Glutamatergic neuron (in vitro differentiated cells): ENCODE data around the gene FAM120B. TPM values are rescaled to one million over a fixed set of nuclear protein-coding genes. Genes with fewer than 3 reads are reported as not detected.

ENCODE experiments used
- DNase-seq: peaks from one replicate; pipeline ENCODE4 v3.0.0; 2022
- H3K27ac Mint-ChIP-seq: one replicate; pipeline ENCODE4 v1.8.0; 2020; ENCODE audit warnings: mild to moderate bottlenecking, mixed read lengths, inconsistent platforms; ENCODE audit not compliant: unreplicated experiment
- H3K27me3 Mint-ChIP-seq: one replicate; pipeline ENCODE4 v1.8.0; 2020; ENCODE audit warnings: mild to moderate bottlenecking, moderate library complexity, mixed read lengths, inconsistent platforms; ENCODE audit not compliant: unreplicated experiment
- H3K36me3 Mint-ChIP-seq: one replicate; pipeline ENCODE4 v1.8.0; 2020; ENCODE audit warnings: mild to moderate bottlenecking, mixed read lengths, inconsistent platforms; ENCODE audit not compliant: unreplicated experiment
- H3K4me1 Mint-ChIP-seq: one replicate; pipeline ENCODE4 v1.8.0; 2020; ENCODE audit warnings: mild to moderate bottlenecking, low read depth, mixed read lengths, inconsistent platforms; ENCODE audit not compliant: unreplicated experiment
- H3K4me3 Mint-ChIP-seq: one replicate; pipeline ENCODE4 v1.8.0; 2020; ENCODE audit warnings: mild to moderate bottlenecking, mixed read lengths, inconsistent platforms; ENCODE audit not compliant: unreplicated experiment
- H3K9me3 Mint-ChIP-seq: one replicate; pipeline ENCODE4 v1.8.0; 2020; ENCODE audit warnings: mild to moderate bottlenecking, moderate library complexity, mixed read lengths, inconsistent platforms; ENCODE audit not compliant: unreplicated experiment
- total RNA-seq: library from RNA; stranded (reverse); fragmentation: NEBNext Ultra II Directional; extraction: Animal tissue kit (Norgen Biotek cat#: 25700); gene quantifications from one replicate; pipeline ENCODE4 v1.2.1, GENCODE V29; 2021; ENCODE audit not compliant: unreplicated experiment
- TF ChIP-seq, protein P1 (sequence below): fragments of 200-600 bp; sonication (generic); IDR thresholded peaks from one replicate; pipeline ENCODE4 v1.5.0; 2021; ENCODE audit not compliant: partially characterized antibody, unreplicated experiment

FAM120B gene
- total RNA-seq, 1 donor from 2014 or later = 48.3 TPM

DNA sequence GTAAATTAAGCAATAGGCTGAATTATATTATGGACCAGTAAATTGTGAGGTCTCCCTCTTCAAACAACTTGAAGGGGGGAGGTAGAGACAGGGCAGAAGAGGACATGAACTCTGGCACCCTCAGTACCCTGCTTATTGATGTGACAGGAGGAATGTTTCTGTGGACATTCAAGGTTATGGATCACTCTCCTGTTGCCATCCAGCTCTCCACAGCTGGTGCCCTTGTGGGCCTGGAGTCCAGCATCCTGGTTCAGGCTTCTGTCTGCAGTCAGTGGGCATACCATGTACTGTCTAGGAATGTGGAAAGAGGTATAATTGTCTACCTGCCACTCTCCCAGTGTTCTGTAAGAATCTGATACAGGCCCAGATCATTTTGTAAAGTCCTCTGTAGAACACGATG lies 55.6 kb downstream of the FAM120B start:
- Mint-ChIP-seq H3K4me1 (peaks cover 18% of the 10 kb centered on the region), H3K9me3 (peaks cover 3% of the 10 kb centered on the region), H3K27ac (no peak overlapping the region), H3K27me3 (peaks cover 3% of the 10 kb centered on the region), H3K4me3 (no peak overlapping the region), H3K36me3 (peaks cover 4% of the 10 kb centered on the region)
- TF ChIP-seq, protein P1, sequence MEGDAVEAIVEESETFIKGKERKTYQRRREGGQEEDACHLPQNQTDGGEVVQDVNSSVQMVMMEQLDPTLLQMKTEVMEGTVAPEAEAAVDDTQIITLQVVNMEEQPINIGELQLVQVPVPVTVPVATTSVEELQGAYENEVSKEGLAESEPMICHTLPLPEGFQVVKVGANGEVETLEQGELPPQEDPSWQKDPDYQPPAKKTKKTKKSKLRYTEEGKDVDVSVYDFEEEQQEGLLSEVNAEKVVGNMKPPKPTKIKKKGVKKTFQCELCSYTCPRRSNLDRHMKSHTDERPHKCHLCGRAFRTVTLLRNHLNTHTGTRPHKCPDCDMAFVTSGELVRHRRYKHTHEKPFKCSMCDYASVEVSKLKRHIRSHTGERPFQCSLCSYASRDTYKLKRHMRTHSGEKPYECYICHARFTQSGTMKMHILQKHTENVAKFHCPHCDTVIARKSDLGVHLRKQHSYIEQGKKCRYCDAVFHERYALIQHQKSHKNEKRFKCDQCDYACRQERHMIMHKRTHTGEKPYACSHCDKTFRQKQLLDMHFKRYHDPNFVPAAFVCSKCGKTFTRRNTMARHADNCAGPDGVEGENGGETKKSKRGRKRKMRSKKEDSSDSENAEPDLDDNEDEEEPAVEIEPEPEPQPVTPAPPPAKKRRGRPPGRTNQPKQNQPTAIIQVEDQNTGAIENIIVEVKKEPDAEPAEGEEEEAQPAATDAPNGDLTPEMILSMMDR = no peak
- no peak for DNase-seq

- H3K4me3 Mint-ChIP-seq = no peak overlapping the region
- no peaks in the 10 kb centered on the region for H3K36me3 Mint-ChIP-seq
- H3K4me1 Mint-ChIP-seq = peaks cover 23% of the 10 kb centered on the region
- peaks cover 3% of the 10 kb centered on the region for H3K9me3 Mint-ChIP-seq
- no peak overlapping the region for H3K27ac Mint-ChIP-seq
- peaks cover 3% of the 10 kb centered on the region for H3K27me3 Mint-ChIP-seq
- TF ChIP-seq, protein P1 = no peak
- DNase-seq = no peak
These were observed 56.7 kb downstream of the FAM120B start for GRCh38 chr6:170363255-170363654.

GRCh38 chr6:170365121-170365520 lies 58.6 kb downstream of the FAM120B start:
- TF ChIP-seq, protein P1 = no peak
- Mint-ChIP-seq H3K4me3 (no peak overlapping the region), H3K9me3 (peaks cover 3% of the 10 kb centered on the region), H3K36me3 (no peaks in the 10 kb centered on the region), H3K27me3 (peaks cover 2% of the 10 kb centered on the region), H3K27ac (no peak overlapping the region), H3K4me1 (peaks cover 23% of the 10 kb centered on the region)
- no peak for DNase-seq

DNA sequence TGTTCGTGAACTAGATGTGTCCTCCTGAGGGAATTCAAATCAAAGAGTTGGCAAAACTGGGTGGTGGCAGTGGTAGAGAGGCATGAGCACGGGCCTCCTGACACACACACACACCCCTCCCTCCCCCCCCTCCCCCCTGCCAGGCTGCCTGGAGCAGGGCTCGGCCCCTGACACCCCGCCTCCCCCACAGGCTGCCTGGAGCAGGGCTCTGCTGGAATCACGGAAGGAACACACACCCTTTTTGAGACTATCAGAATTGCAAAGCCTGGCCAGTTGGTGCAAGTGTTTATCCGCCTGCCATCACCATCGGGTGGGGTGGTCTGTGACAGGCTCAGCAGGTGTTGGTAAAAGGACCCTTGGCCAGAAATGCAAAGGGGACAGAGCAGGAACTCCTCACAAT lies 59.0 kb downstream of the FAM120B start:
- no peak for DNase-seq
- H3K27ac Mint-ChIP-seq = no peak overlapping the region
- H3K4me3 Mint-ChIP-seq = no peak overlapping the region
- no peaks in the 10 kb centered on the region for H3K36me3 Mint-ChIP-seq
- TF ChIP-seq, protein P1 = no peak
- H3K4me1 Mint-ChIP-seq = peaks cover 23% of the 10 kb centered on the region
- peaks cover 3% of the 10 kb centered on the region for H3K9me3 Mint-ChIP-seq
- peaks cover 2% of the 10 kb centered on the region for H3K27me3 Mint-ChIP-seq

DNA sequence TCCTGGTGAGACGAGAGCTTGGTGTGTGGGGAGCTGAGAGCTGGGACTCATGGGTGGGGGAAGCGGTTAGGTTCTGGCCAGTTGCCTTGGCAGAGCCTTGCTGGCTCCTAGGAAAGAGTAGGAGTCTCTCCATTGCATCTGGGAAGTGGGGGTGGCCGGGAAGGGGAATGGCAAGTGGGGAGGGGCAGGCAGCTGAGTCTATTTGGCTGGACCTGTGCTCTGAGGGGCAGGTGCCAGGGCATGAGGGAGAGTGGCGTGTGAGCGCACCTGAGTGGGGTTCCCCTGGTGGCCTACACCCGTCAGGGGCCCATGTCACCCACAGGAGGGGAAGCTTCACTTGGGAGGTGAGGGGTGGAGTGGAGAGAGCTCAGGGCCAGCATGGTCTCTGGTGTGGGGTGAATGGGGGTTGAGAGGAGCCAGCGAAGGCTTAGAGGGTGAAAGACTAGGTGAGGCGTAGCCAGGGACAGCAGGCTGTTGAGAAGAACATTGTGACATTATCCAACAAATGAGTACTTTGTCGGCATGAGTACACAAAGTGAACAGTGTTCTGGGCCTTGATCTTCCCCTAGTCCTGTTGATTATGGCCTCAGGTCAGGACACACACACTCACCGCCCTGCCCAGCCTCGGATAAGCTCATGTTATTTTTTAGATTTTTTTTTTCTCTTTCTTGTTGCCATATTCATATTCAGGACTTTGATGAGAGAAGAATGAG lies 59.8 kb downstream of the FAM120B start:
- TF ChIP-seq, protein P1 = no peak
- Mint-ChIP-seq H3K4me3 (no peak overlapping the region), H3K36me3 (no peaks in the 10 kb centered on the region), H3K27me3 (peaks cover 3% of the 10 kb centered on the region), H3K9me3 (peaks cover 3% of the 10 kb centered on the region), H3K27ac (no peak overlapping the region), H3K4me1 (peaks cover 27% of the 10 kb centered on the region)
- DNase-seq = no peak
